ENCODE results near the gene FOLR1. TPM values are rescaled to one million over a fixed set of nuclear protein-coding genes. Genes with fewer than 3 reads are reported as not detected.

The FOLR1 gene
- polyA plus RNA-seq, 1 of the 3 experiments (the other 2 are of a cell fraction): not detected

- TF ChIP-seq FOXM1 (IDR thresholded peaks at IDR 0.05; ENCODE audit: low read depth) (no peak), POLR2AphosphoS5 (IDR thresholded peaks at IDR 0.05; ENCODE audit: low read depth, low read length) (peak; percentile 12; the same call in 1 of the 2 replicates), FOSL2 (IDR thresholded peaks at IDR 0.05; ENCODE audit: borderline replicate concordance, low read depth) (no peak), YY1 (IDR thresholded peaks at IDR 0.05; ENCODE audit: low read depth) (no peak), RFX5 (IDR thresholded peaks at IDR 0.05; ENCODE audit: low read length) (no peak), IRF3 (IDR thresholded peaks at IDR 0.05; ENCODE audit: low read depth, low read length) (no peak), TAF1 (IDR thresholded peaks at IDR 0.05; ENCODE audit: borderline replicate concordance, low read depth, low read length) (no peak), REST (IDR thresholded peaks at IDR 0.05; ENCODE audit: low read depth, low read length) (no peak), USF2 (IDR thresholded peaks at IDR 0.05; ENCODE audit: borderline replicate concordance, low read depth, low read length) (no peak), ELF1 (IDR thresholded peaks at IDR 0.05) (no peak), TEAD4 (IDR thresholded peaks at IDR 0.05; ENCODE audit: borderline replicate concordance, insufficient read depth) (no peak), FOXJ3 (CRISPR knock-in tag; IDR thresholded peaks at IDR 0.05) (no peak), MAX (IDR thresholded peaks at IDR 0.05; ENCODE audit: low read depth) (no peak), SIN3A (IDR thresholded peaks at IDR 0.05; ENCODE audit: borderline replicate concordance, low read depth, low read length) (0 out of 2 replicates have a peak, but pooled peaks have one; percentile 27)
These were observed 44.2 kb downstream of the FOLR1 start (continued) for GRCh38 chr11:72236083-72236697.

- H3K9me3 ChIP-seq: no peaks in the 10 kb centered on the region
- POLR2A ChIA-PET: interaction anchor here (1.0 to 15.5 kb wide), 18 partner anchors 11 to 198 kb away, joined by 3 to 880 read pairs (median 11); partner anchors contain the start of genes CLPB and INPPL1
- H3K9ac ChIP-seq: no peak overlapping the region
- 95% methylated on average over 2 of the region's 2 CpGs for WGBS (ENCODE audit: low lambda C conversion rate)
- CTCF ChIA-PET: interaction anchor here (1.0 to 19.7 kb wide), 18 partner anchors 8 to 235 kb away, joined by 3 to 314 read pairs (median 14); partner anchors contain the start of genes CLPB and INPPL1
- H3K9me2 ChIP-seq: no peaks in the 10 kb centered on the region
- DNase-seq: no peak
- H3K27ac ChIP-seq (ENCODE audit: low read depth in 2 of 2, low read length in 1 of 2): peak overlapping the region; percentile 64 to 90; a peak in 3 of 4 replicates
- H3K36me3 ChIP-seq (replicated peaks in 1 of 2; ENCODE audit: control insufficient read depth in 1 of 2, insufficient read depth in 2 of 2, low read length in 1 of 2): peaks cover 25 to 61% of the 10 kb centered on the region in 2 experiments
- H4K20me1 ChIP-seq (ENCODE audit: insufficient read depth): peaks cover 11% of the 10 kb centered on the region; the same call in 1 of the 2 replicates
- H3K4me2 ChIP-seq: no peak overlapping the region
- peaks cover 7% of the 10 kb centered on the region; the same call in 1 of the 2 replicates for H3K79me2 ChIP-seq (ENCODE audit: insufficient read depth)
- H3K4me1 ChIP-seq (ENCODE audit: control insufficient read depth in 1 of 2, insufficient read depth in 2 of 2, low read depth in 1 of 2, low read length in 1 of 2): peaks cover 17 to 27% of the 10 kb centered on the region in 2 experiments; a peak in 2 of 4 replicates
- H3F3A ChIP-seq (replicated peaks; ENCODE audit: insufficient read depth): peaks cover 56% of the 10 kb centered on the region
- H3K4me3 ChIP-seq (ENCODE audit: low read depth in 2 of 2, low read length in 1 of 2): no peak overlapping the region
- H2AFZ ChIP-seq (ENCODE audit: low read depth): no peak overlapping the region
- no peaks in the 10 kb centered on the region for H3K27me3 ChIP-seq (ENCODE audit: insufficient read depth)
- TF ChIP-seq JUND (IDR thresholded peaks at IDR 0.05): no peak
- 0 out of 2 replicates have a peak, but pooled peaks have one; percentile 15 for TF ChIP-seq SMC3 (IDR thresholded peaks at IDR 0.05; ENCODE audit: low read depth, low read length)
- TF ChIP-seq REST (IDR thresholded peaks at IDR 0.05; ENCODE audit: low read depth, low read length): no peak
- TF ChIP-seq MAX (IDR thresholded peaks at IDR 0.05; ENCODE audit: low read depth): no peak
- no peak for TF ChIP-seq PBX3 (IDR thresholded peaks at IDR 0.05)
- TF ChIP-seq POLR2AphosphoS5 (IDR thresholded peaks at IDR 0.05; ENCODE audit: low read depth, low read length): 0 out of 2 replicates have a peak, but pooled peaks have one; percentile 1
- peak; percentile 6 for TF ChIP-seq CHD2 (IDR thresholded peaks at IDR 0.05; ENCODE audit: low read length, partially characterized antibody)
- no peak for TF ChIP-seq FOXM1 (IDR thresholded peaks at IDR 0.05; ENCODE audit: low read depth)
- no peak for TF ChIP-seq SIN3A (IDR thresholded peaks at IDR 0.05; ENCODE audit: borderline replicate concordance, low read depth, low read length)
These were observed 44.8 kb downstream of the FOLR1 start for GRCh38 chr11:72236774-72237111.
